ENCODE results near the gene DRG2. TPM values are rescaled to one million over a fixed set of nuclear protein-coding genes. Genes with fewer than 3 reads are reported as not detected.

Gene DRG2
- total RNA-seq, 1 experiment from 2014 or later: 34.5 TPM

DNA sequence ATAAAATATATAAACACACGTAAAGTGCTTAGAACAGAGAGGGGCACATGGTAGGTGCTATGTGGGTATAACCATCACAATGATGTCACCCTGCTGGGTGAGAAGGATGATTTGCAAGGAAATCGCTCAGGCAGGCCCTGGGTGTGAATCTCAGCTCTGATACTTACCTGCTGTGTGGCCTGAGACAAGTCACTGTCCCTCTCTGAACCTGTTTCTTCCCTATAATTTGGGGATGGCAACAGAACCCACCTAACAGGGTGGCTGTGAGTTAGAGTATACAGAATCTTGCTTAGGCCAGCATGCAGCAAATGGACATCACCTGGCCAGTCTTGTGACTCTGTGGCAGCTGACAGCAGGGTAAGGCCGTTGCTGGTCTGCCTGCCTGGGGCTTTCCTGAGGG is 59.2 kb downstream of the DRG2 start:
- CTCF ChIA-PET: no interaction called here
- TF ChIP-seq, protein P1, sequence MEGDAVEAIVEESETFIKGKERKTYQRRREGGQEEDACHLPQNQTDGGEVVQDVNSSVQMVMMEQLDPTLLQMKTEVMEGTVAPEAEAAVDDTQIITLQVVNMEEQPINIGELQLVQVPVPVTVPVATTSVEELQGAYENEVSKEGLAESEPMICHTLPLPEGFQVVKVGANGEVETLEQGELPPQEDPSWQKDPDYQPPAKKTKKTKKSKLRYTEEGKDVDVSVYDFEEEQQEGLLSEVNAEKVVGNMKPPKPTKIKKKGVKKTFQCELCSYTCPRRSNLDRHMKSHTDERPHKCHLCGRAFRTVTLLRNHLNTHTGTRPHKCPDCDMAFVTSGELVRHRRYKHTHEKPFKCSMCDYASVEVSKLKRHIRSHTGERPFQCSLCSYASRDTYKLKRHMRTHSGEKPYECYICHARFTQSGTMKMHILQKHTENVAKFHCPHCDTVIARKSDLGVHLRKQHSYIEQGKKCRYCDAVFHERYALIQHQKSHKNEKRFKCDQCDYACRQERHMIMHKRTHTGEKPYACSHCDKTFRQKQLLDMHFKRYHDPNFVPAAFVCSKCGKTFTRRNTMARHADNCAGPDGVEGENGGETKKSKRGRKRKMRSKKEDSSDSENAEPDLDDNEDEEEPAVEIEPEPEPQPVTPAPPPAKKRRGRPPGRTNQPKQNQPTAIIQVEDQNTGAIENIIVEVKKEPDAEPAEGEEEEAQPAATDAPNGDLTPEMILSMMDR (IDR thresholded peaks at IDR 0.05; ENCODE audit: unreplicated experiment): no peak
- no peak overlapping the region for H3K4me3 Mint-ChIP-seq (ENCODE audit: low read depth, unreplicated experiment)
- DNase-seq: no peak
- no TSS peak for BruUV-seq (replicated peaks)
- H3K4me1 Mint-ChIP-seq (ENCODE audit: low read depth, unreplicated experiment): peaks cover 8% of the 10 kb centered on the region
- H3K36me3 Mint-ChIP-seq (ENCODE audit: insufficient read depth, unreplicated experiment): no peaks in the 10 kb centered on the region
- no peaks in the 10 kb centered on the region for H3K27me3 Mint-ChIP-seq (ENCODE audit: unreplicated experiment)
- H3K27ac Mint-ChIP-seq (ENCODE audit: unreplicated experiment): no peak overlapping the region
- intact Hi-C loops (cut with micrococcal nuclease; ENCODE audit: unreplicated experiment): loop anchor here (10.0 kb wide), 1 partner anchor 78 kb away; the partner anchor contains the start of gene LLGL1
- H3K9me3 Mint-ChIP-seq (ENCODE audit: low read depth, unreplicated experiment): no peaks in the 10 kb centered on the region

DNA sequence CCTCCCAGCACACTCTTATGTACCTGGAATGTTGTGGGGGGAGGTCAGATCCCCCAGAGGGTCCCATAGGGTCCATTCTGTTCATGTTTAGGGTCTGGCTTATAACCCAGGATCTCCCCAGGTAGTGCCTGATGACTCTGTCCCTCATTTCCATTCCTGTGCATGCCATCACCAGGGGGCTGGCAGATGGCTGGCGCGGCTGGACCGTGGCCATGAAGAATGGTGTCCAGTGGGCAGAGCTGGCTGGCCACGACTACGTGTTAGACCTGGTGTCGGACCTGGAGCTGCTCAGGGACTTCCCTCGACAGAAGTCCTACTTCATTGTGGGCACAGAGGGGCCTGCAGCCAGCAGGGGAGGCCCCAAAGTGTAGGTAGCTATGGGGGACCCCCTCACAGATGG is 60.8 kb downstream of the DRG2 start:
- Mint-ChIP-seq H3K4me3 (ENCODE audit: low read depth, unreplicated experiment) (no peak overlapping the region), H3K27me3 (ENCODE audit: unreplicated experiment) (peaks cover 11% of the 10 kb centered on the region), H3K27ac (ENCODE audit: unreplicated experiment) (no peak overlapping the region), H3K4me1 (ENCODE audit: low read depth, unreplicated experiment) (peaks cover 8% of the 10 kb centered on the region), H3K36me3 (ENCODE audit: insufficient read depth, unreplicated experiment) (peaks cover 3% of the 10 kb centered on the region), H3K9me3 (ENCODE audit: low read depth, unreplicated experiment) (no peaks in the 10 kb centered on the region)
- no TSS peak for BruUV-seq (replicated peaks)
- TF ChIP-seq, protein P1 (IDR thresholded peaks at IDR 0.05; ENCODE audit: unreplicated experiment): no peak
- no peak for DNase-seq
- CTCF ChIA-PET: no interaction called here
- intact Hi-C loops (cut with micrococcal nuclease; ENCODE audit: unreplicated experiment): loop anchor here (10.0 kb wide), 1 partner anchor 76 kb away; the partner anchor contains the start of gene LLGL1

DNA sequence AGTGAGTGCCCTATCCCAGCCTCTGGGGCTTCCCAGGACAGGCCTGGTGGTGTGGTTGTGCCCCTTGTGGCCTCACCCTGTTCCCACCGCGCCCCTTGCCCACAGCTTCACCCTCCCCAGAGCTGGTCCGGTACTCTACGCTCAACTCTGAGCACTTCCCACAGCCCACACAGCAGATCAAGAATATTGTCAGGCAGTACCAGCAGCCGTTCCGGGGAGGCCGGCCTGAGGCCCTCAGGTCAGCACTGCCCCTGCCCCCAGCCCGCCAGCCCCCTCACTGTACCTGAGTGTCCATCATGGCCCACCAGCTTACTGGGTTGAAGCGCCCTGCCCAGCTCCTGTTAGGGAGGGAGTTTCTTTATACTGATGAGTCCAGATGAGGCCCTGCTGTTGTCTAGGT is 63.5 kb downstream of the DRG2 start:
- Mint-ChIP-seq H3K4me3 (ENCODE audit: low read depth, unreplicated experiment) (no peak overlapping the region), H3K4me1 (ENCODE audit: low read depth, unreplicated experiment) (no peaks in the 10 kb centered on the region), H3K9me3 (ENCODE audit: low read depth, unreplicated experiment) (no peaks in the 10 kb centered on the region), H3K27ac (ENCODE audit: unreplicated experiment) (no peak overlapping the region), H3K36me3 (ENCODE audit: insufficient read depth, unreplicated experiment) (peaks cover 9% of the 10 kb centered on the region), H3K27me3 (ENCODE audit: unreplicated experiment) (peaks cover 11% of the 10 kb centered on the region)
- intact Hi-C loops (cut with micrococcal nuclease; ENCODE audit: unreplicated experiment): no loop called here
- BruUV-seq (replicated peaks): no TSS peak
- TF ChIP-seq, protein P1 (IDR thresholded peaks at IDR 0.05; ENCODE audit: unreplicated experiment): no peak
- CTCF ChIA-PET: no interaction called here
- no peak for DNase-seq

DNA sequence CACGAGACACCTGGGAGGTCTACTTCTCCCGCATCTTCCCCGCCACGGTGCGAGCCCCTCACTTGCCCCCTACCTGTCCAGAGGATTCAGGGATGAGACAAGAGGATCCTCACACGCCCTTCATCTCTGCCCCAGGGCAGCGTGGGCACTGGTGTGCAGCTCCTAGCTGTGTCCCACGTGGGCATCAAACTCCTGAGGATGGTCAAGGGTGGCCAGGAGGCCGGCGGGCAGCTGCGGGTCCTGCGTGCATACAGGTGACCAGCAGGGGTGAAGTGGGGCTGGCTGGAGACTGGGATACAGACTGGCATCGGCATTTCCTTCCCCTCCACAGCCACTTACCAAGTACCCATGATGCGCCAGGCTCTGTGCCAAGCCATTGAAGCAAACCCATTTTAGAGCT is 67.4 kb downstream of the DRG2 start:
- Mint-ChIP-seq H3K9me3 (ENCODE audit: low read depth, unreplicated experiment) (no peaks in the 10 kb centered on the region), H3K4me1 (ENCODE audit: low read depth, unreplicated experiment) (no peaks in the 10 kb centered on the region), H3K27me3 (ENCODE audit: unreplicated experiment) (peaks cover 12% of the 10 kb centered on the region), H3K27ac (ENCODE audit: unreplicated experiment) (no peak overlapping the region), H3K36me3 (ENCODE audit: insufficient read depth, unreplicated experiment) (peaks cover 19% of the 10 kb centered on the region), H3K4me3 (ENCODE audit: low read depth, unreplicated experiment) (no peak overlapping the region)
- BruUV-seq (replicated peaks): no TSS peak
- no peak for DNase-seq
- CTCF ChIA-PET: no interaction called here
- TF ChIP-seq, protein P1 (IDR thresholded peaks at IDR 0.05; ENCODE audit: unreplicated experiment): no peak
- intact Hi-C loops (cut with micrococcal nuclease; ENCODE audit: unreplicated experiment): no loop called here
